Measurements from ENCODE around the gene RFX4. TPM values are rescaled to one million over a fixed set of nuclear protein-coding genes. Genes with fewer than 3 reads are reported as not detected.

Gene RFX4
- total RNA-seq, 1 experiment from 2014 or later, result not detected

GRCh38 chr12:106790020-106790419 is 207.2 kb downstream of the RFX4 start:
- Histone ChIP-seq H3K27ac (no peak overlapping the region), H3K4me3 (no peak overlapping the region), H3K27me3 (replicated peaks) (no peaks in the 10 kb centered on the region), H3K4me1 (replicated peaks) (no peaks in the 10 kb centered on the region; the same call in 1 of the 2 replicates), H3K9me3 (replicated peaks) (no peaks in the 10 kb centered on the region), H3K36me3 (peaks cover 43% of the 10 kb centered on the region)
- no peak for DNase-seq (ENCODE audit: low read depth in 1 of 2, low spot score in 2 of 2)

GRCh38 chr12:106791531-106791930 is 208.7 kb downstream of the RFX4 start:
- Histone ChIP-seq H3K36me3 (peaks cover 35% of the 10 kb centered on the region), H3K27me3 (replicated peaks) (no peaks in the 10 kb centered on the region), H3K9me3 (replicated peaks) (no peaks in the 10 kb centered on the region), H3K27ac (no peak overlapping the region), H3K4me1 (replicated peaks) (no peaks in the 10 kb centered on the region; the same call in 1 of the 2 replicates), H3K4me3 (no peak overlapping the region)
- DNase-seq (ENCODE audit: low read depth in 1 of 2, low spot score in 2 of 2), result no peak

GRCh38 chr12:106794369-106794768 is 211.6 kb downstream of the RFX4 start:
- Histone ChIP-seq H3K27ac (no peak overlapping the region), H3K9me3 (replicated peaks) (no peaks in the 10 kb centered on the region), H3K4me1 (replicated peaks) (no peaks in the 10 kb centered on the region; the same call in 1 of the 2 replicates), H3K36me3 (peaks cover 23% of the 10 kb centered on the region), H3K27me3 (replicated peaks) (no peaks in the 10 kb centered on the region), H3K4me3 (no peak overlapping the region)
- DNase-seq (ENCODE audit: low read depth in 1 of 2, low spot score in 2 of 2), result no peak

GRCh38 chr12:106801167-106801708 is 218.4 kb downstream of the RFX4 start:
- no peaks in the 10 kb centered on the region for H3K9me3 ChIP-seq (replicated peaks)
- no peaks in the 10 kb centered on the region for H3K27me3 ChIP-seq (replicated peaks)
- H3K27ac ChIP-seq, result no peak overlapping the region
- no peaks in the 10 kb centered on the region for H3K4me1 ChIP-seq (replicated peaks)
- no peak overlapping the region for H3K4me3 ChIP-seq
- H3K36me3 ChIP-seq, result peaks cover 25% of the 10 kb centered on the region
- DNase-seq (ENCODE audit: low read depth in 1 of 2, low spot score in 2 of 2), result no peak

GRCh38 chr12:106801830-106802533 is 219.2 kb downstream of the RFX4 start:
- H3K27me3 ChIP-seq (replicated peaks), result no peaks in the 10 kb centered on the region
- peaks cover 24% of the 10 kb centered on the region for H3K36me3 ChIP-seq
- H3K4me1 ChIP-seq (replicated peaks), result no peaks in the 10 kb centered on the region
- no peak overlapping the region for H3K27ac ChIP-seq
- no peak for DNase-seq (ENCODE audit: low read depth in 1 of 2, low spot score in 2 of 2)
- no peaks in the 10 kb centered on the region for H3K9me3 ChIP-seq (replicated peaks)
- H3K4me3 ChIP-seq, result no peak overlapping the region

GRCh38 chr12:106804668-106805067 is 221.9 kb downstream of the RFX4 start:
- DNase-seq (ENCODE audit: low read depth in 1 of 2, low spot score in 2 of 2), result no peak
- H3K9me3 ChIP-seq (replicated peaks), result no peaks in the 10 kb centered on the region
- H3K36me3 ChIP-seq, result peaks cover 27% of the 10 kb centered on the region
- no peak overlapping the region for H3K27ac ChIP-seq
- H3K27me3 ChIP-seq (replicated peaks), result no peaks in the 10 kb centered on the region
- no peak overlapping the region for H3K4me3 ChIP-seq
- no peaks in the 10 kb centered on the region for H3K4me1 ChIP-seq (replicated peaks)

Other genes starting within 250 kb of the RFX4 start
- gene POLR3B, start 225.3 kb upstream of the RFX4 start, total RNA-seq (2014; rRNA removed; shearing (Covaris generic)), result 7.9 and 14.3 TPM in 2 replicates
- 11.9 and 14.0 TPM in 2 replicates for gene RIC8B, start 191.7 kb downstream of the RFX4 start, total RNA-seq (2014; rRNA removed; shearing (Covaris generic))